Kidney epithelial cell (primary cell): ENCODE data around the gene ENAH. TPM values are rescaled to one million over a fixed set of nuclear protein-coding genes. Genes with fewer than 3 reads are reported as not detected.
A peak's percentile ranks its signal among the peaks of the same experiment; 100 is the strongest.

Experiments used
- DNase-seq: peaks from one replicate; pipeline ENCODE4 v3.0.0-alpha.2; 2010; ENCODE audit warnings: low read depth
- H3K27me3 ChIP-seq: 2 replicates; pipeline ENCODE4 v1.6.0; 2011; ENCODE audit warnings: low read length; ENCODE audit not compliant: control insufficient read depth, insufficient read depth
- H3K36me3 ChIP-seq: 2 replicates; pipeline ENCODE4 v1.5.1; 2011; ENCODE audit warnings: low read length; ENCODE audit not compliant: control insufficient read depth, insufficient read depth
- H3K4me3 ChIP-seq: 2 replicates; pipeline ENCODE4 v1.5.1; 2011; ENCODE audit warnings: low read depth, mild to moderate bottlenecking, control low read depth, low read length
- CTCF ChIP-seq: IDR thresholded peaks from 2 replicates; pipeline ENCODE4 v1.5.1; 2011; ENCODE audit warnings: mild to moderate bottlenecking, moderate library complexity, low read length, control low read depth, inconsistent platforms; ENCODE audit not compliant: insufficient read depth, poor library complexity, severe bottlenecking
- total RNA-seq: library from RNA; depleted of rRNA; stranded (reverse); fragments of >200 nt; gene quantifications from 2 replicates; pipeline ENCODE4 v1.2.3, GENCODE V29; 2015

The ENAH gene
- total RNA-seq, 1 donor from 2014 or later: 95.8 TPM

GRCh38 chr1:225559902-225560301 is 93.0 kb downstream of the ENAH start:
- Histone ChIP-seq H3K27me3 (no peaks in the 10 kb centered on the region), H3K4me3 (no peak overlapping the region), H3K36me3 (no peaks in the 10 kb centered on the region)
- TF ChIP-seq CTCF: no peak
- DNase-seq: no peak

- H3K27me3 ChIP-seq: no peaks in the 10 kb centered on the region
- TF ChIP-seq CTCF: no peak
- no peak for DNase-seq
- no peak overlapping the region for H3K4me3 ChIP-seq
- H3K36me3 ChIP-seq: no peaks in the 10 kb centered on the region
These were observed 93.6 kb downstream of the ENAH start for GRCh38 chr1:225559326-225559725.

GRCh38 chr1:225556694-225557093 is 96.2 kb downstream of the ENAH start:
- no peak overlapping the region for H3K4me3 ChIP-seq
- TF ChIP-seq CTCF: no peak
- no peak for DNase-seq
- no peaks in the 10 kb centered on the region for H3K36me3 ChIP-seq
- no peaks in the 10 kb centered on the region for H3K27me3 ChIP-seq

- H3K4me3 ChIP-seq: no peak overlapping the region
- no peaks in the 10 kb centered on the region for H3K27me3 ChIP-seq
- DNase-seq: no peak
- TF ChIP-seq CTCF: no peak
- H3K36me3 ChIP-seq: no peaks in the 10 kb centered on the region
These were observed 97.1 kb downstream of the ENAH start for GRCh38 chr1:225555821-225556220.

- H3K36me3 ChIP-seq: no peaks in the 10 kb centered on the region
- no peaks in the 10 kb centered on the region for H3K27me3 ChIP-seq
- no peak for DNase-seq
- TF ChIP-seq CTCF: peak; percentile 58
- H3K4me3 ChIP-seq: no peak overlapping the region
These were observed 98.6 kb downstream of the ENAH start for GRCh38 chr1:225554216-225554812.

GRCh38 chr1:225549821-225550220 is 103.1 kb downstream of the ENAH start:
- Histone ChIP-seq H3K4me3 (no peak overlapping the region), H3K36me3 (no peaks in the 10 kb centered on the region), H3K27me3 (no peaks in the 10 kb centered on the region)
- DNase-seq: no peak
- TF ChIP-seq CTCF: no peak
